K562 (cell line): ENCODE measurements around the gene SOD1. TPM values are rescaled to one million over a fixed set of nuclear protein-coding genes. Genes with fewer than 3 reads are reported as not detected.

Source experiments
- CCAR2 ChIP-seq: fragments of 200-400 bp; formaldehyde crosslinking; IDR thresholded peaks from 2 replicates; pipeline ENCODE4 v1.6.1; 2017; ENCODE audit warnings: mild to moderate bottlenecking, low read depth, low read length
- FOXA3 ChIP-seq, 2 experiments: fragments of 450-650 bp in 1 of 2; sonication (generic) in 1 of 2; formaldehyde crosslinking; IDR thresholded peaks in 1 of 2; conservative IDR thresholded peaks in 1 of 2; 2 replicates each; pipeline versions ENCODE4 v1.4.0 to v1.8.0; 2020 to 2022; ENCODE audit warnings: mild to moderate bottlenecking in 2 of 2, missing genetic modification reagents in 1 of 2
- FOXM1 ChIP-seq, 2 experiments: fragments of 450-650 bp in 1 of 2; sonication (generic) in 1 of 2; formaldehyde crosslinking in 1 of 2; IDR thresholded peaks; 2 replicates each; pipeline versions ENCODE4 v1.6.1 to v1.9.0; 2017 to 2022; ENCODE audit warnings: low read depth in 2 of 2, mild to moderate bottlenecking in 2 of 2, missing genetic modification reagents in 1 of 2, moderate library complexity in 1 of 2
- GATAD2A ChIP-seq: fragments of 450-650 bp; IDR thresholded peaks from 2 replicates; pipeline ENCODE4 v1.6.1; 2017
- HDAC2 ChIP-seq: fragments of 450-650 bp; IDR thresholded peaks from 2 replicates; pipeline ENCODE4 v1.6.1; 2016; ENCODE audit warnings: mild to moderate bottlenecking
- HDAC3 ChIP-seq: fragments of 450-650 bp; IDR thresholded peaks from 2 replicates; pipeline ENCODE4 v1.6.1; 2018; ENCODE audit warnings: borderline replicate concordance, mild to moderate bottlenecking, moderate library complexity; ENCODE audit not compliant: partially characterized antibody
- HOXB6 ChIP-seq: fragments of 250-450 bp; sonication (Bioruptor Pico); IDR thresholded peaks from 2 replicates; pipeline ENCODE4 v1.5.1; 2022; ENCODE audit warnings: mild to moderate bottlenecking, borderline replicate concordance
- MYNN ChIP-seq, 2 experiments: sonication (generic); formaldehyde crosslinking in 1 of 2; IDR thresholded peaks; 2 replicates each; pipeline versions ENCODE4 v1.5.0 to v1.6.1; 2016 to 2020; ENCODE audit warnings: antibody characterized with exemption in 1 of 2, missing genetic modification reagents in 1 of 2
- NCOA2 ChIP-seq, 2 experiments: fragments of 450-650 bp; IDR thresholded peaks; 2 replicates each; pipeline ENCODE4 v1.6.1; 2018; ENCODE audit warnings: mild to moderate bottlenecking in 2 of 2, moderate library complexity in 1 of 2; ENCODE audit not compliant: partially characterized antibody in 2 of 2
- NFE2 ChIP-seq: IDR thresholded peaks from 2 replicates; pipeline ENCODE4 v1.6.1; 2014; ENCODE audit warnings: antibody characterized with exemption, low read depth
- POLR2AphosphoS5 ChIP-seq: IDR thresholded peaks from 2 replicates; pipeline ENCODE4 v1.6.1; 2011; ENCODE audit warnings: mild to moderate bottlenecking, low read depth, low read length, moderate library complexity; ENCODE audit not compliant: control insufficient read depth, insufficient read depth
- POLR2G ChIP-seq: fragments of 200-400 bp; formaldehyde crosslinking; IDR thresholded peaks from 2 replicates; pipeline ENCODE4 v1.6.1; 2017; ENCODE audit warnings: low read depth, mild to moderate bottlenecking, antibody characterized with exemption, low read length, moderate library complexity
- SP1 ChIP-seq: sonication (generic); formaldehyde crosslinking; IDR thresholded peaks from 2 replicates; pipeline ENCODE4 v1.8.1; 2022; ENCODE audit warnings: mild to moderate bottlenecking, missing genetic modification reagents
- TOE1 ChIP-seq, 2 experiments: fragments of 450-650 bp in 1 of 2; sonication (generic) in 1 of 2; formaldehyde crosslinking in 1 of 2; IDR thresholded peaks; 2 replicates each; pipeline versions ENCODE4 v1.7.1 to v1.8.0; 2016 to 2022; ENCODE audit warnings: borderline replicate concordance in 2 of 2, mild to moderate bottlenecking in 2 of 2, antibody characterized with exemption in 1 of 2, inconsistent platforms in 1 of 2, low read depth in 1 of 2, missing genetic modification reagents in 1 of 2, moderate library complexity in 1 of 2
- UBTF ChIP-seq, 2 experiments: IDR thresholded peaks; 2 replicates each; pipeline ENCODE4 v1.6.1; 2012; ENCODE audit warnings: improper control_type of control experiment in 2 of 2, low read depth in 2 of 2, low read length in 2 of 2, borderline replicate concordance in 1 of 2
- ZEB2 ChIP-seq: fragments of 450-650 bp; IDR thresholded peaks from 2 replicates; pipeline ENCODE4 v1.6.1; 2016
- ZNF274 ChIP-seq: IDR thresholded peaks from 2 replicates; pipeline ENCODE4 v1.6.1; 2011; ENCODE audit warnings: low read depth, mild to moderate bottlenecking, low read length, moderate library complexity, borderline replicate concordance
- ZNF77 ChIP-seq: fragments of 250-450 bp; sonication (Bioruptor Pico); IDR thresholded peaks from 2 replicates; pipeline ENCODE4 v1.5.0; 2020
- ZNF79 ChIP-seq: fragments of 250-450 bp; sonication (Bioruptor Pico); IDR thresholded peaks from 2 replicates; pipeline ENCODE4 v1.4.0; 2020; ENCODE audit warnings: low read depth, mild to moderate bottlenecking, moderate library complexity
- ZSCAN32 ChIP-seq: fragments of 450-650 bp; formaldehyde crosslinking; IDR thresholded peaks from 2 replicates; pipeline ENCODE4 v1.4.0; 2020; ENCODE audit warnings: mild to moderate bottlenecking, moderate library complexity
- polyA plus RNA-seq, 8 experiments: library from polyadenylated mRNA; depleted of rRNA in 4 of 8; stranded (reverse) in 5 of 8; unstranded in 3 of 8; fragments of >200 nt; fragmentation: Nextera tagmentation in 2 of 8; fragmentation: Illumina TruSeq in 1 of 8; extraction: Ambion mirVana in 2 of 8; extraction: Trizol in 1 of 8; gene quantifications; 2 replicates each; pipeline versions ENCODE4 v1.2.1 to v1.2.3, GENCODE V29; 2011 to 2014; ENCODE audit warnings: inconsistent platforms in 1 of 8, missing spikeins in 1 of 8
- total RNA-seq, 7 experiments: library from RNA; depleted of rRNA in 6 of 7; stranded (reverse); fragments of >200 nt in 6 of 7; fragmentation: Illumina TruSeq in 2 of 7; extraction: Trizol in 2 of 7; gene quantifications; 2 replicates each; pipeline versions ENCODE4 v1.2.1 to v1.2.3, GENCODE V29; 2011 to 2021; ENCODE audit warnings: low replicate concordance in 1 of 7
- TF ChIP-seq, protein P1 (sequence below): sonication (generic); formaldehyde crosslinking; IDR thresholded peaks from 2 replicates; pipeline ENCODE4 v1.8.0; 2023; ENCODE audit warnings: mild to moderate bottlenecking, missing genetic modification reagents
- TF ChIP-seq, protein P2 (sequence below): fragments of 250-450 bp; sonication (Bioruptor Pico); IDR thresholded peaks from 2 replicates; pipeline ENCODE4 v1.8.0; 2022; ENCODE audit warnings: inconsistent platforms

The SOD1 gene
- total and polyA plus RNA-seq, 9 of the 15 experiments (the other 6 are each of a cell fraction or from before 2014, with no cell fraction given) = 452 to 1,409 (median 633) TPM

- TF ChIP-seq GATAD2A (no peak), NFE2 (peak; percentile 70), ZEB2 (no peak), CCAR2 (no peak), POLR2G (peak; percentile 100), SP1 (CRISPR knock-in tag) (peak; percentile 94), HDAC2 (0 out of 2 replicates have a peak, but pooled peaks have one; percentile 6), HDAC3 (no peak), MYNN (IDR thresholded peaks at IDR 0.05) (no peak), MYNN (CRISPR knock-in tag; IDR thresholded peaks at IDR 0.05) (no peak), ZNF274 (no peak), ZSCAN32 (CRISPR knock-in tag) (no peak), POLR2AphosphoS5 (peak; percentile 92), FOXA3 (CRISPR knock-in tag; conservative IDR thresholded peaks at IDR 0.05 in 1 of 2, IDR thresholded peaks at IDR 0.05 in 1 of 2) (peak in 1 of 2 experiments; percentile 56; a peak in 2 of 4 replicates), UBTF (IDR thresholded peaks at IDR 0.05; ENCODE audit: borderline replicate concordance in 1 of 2, low read depth in 2 of 2, low read length in 2 of 2) (peak; percentile 48 to 74; a peak in 2 of 4 replicates), TOE1 (IDR thresholded peaks at IDR 0.05; ENCODE audit: borderline replicate concordance) (no peak; the same call in 1 of the 2 replicates), TOE1 (CRISPR knock-in tag; IDR thresholded peaks at IDR 0.05; ENCODE audit: borderline replicate concordance, low read depth) (0 out of 2 replicates have a peak, but pooled peaks have one; percentile 66), HOXB6 (CRISPR knock-in tag) (no peak), ZNF79 (CRISPR knock-in tag) (no peak), ZNF77 (CRISPR knock-in tag) (no peak), FOXM1 (IDR thresholded peaks at IDR 0.05; ENCODE audit: low read depth) (no peak), FOXM1 (CRISPR knock-in tag; IDR thresholded peaks at IDR 0.05; ENCODE audit: low read depth) (peak; percentile 93; the same call in 1 of the 2 replicates), NCOA2 (IDR thresholded peaks at IDR 0.05; ENCODE audit: partially characterized antibody in 2 of 2) (no peak)
- TF ChIP-seq, protein P1, sequence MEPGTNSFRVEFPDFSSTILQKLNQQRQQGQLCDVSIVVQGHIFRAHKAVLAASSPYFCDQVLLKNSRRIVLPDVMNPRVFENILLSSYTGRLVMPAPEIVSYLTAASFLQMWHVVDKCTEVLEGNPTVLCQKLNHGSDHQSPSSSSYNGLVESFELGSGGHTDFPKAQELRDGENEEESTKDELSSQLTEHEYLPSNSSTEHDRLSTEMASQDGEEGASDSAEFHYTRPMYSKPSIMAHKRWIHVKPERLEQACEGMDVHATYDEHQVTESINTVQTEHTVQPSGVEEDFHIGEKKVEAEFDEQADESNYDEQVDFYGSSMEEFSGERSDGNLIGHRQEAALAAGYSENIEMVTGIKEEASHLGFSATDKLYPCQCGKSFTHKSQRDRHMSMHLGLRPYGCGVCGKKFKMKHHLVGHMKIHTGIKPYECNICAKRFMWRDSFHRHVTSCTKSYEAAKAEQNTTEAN (CRISPR knock-in tag) = 0 out of 2 replicates have a peak, but pooled peaks have one; percentile 56
- TF ChIP-seq, protein P2, sequence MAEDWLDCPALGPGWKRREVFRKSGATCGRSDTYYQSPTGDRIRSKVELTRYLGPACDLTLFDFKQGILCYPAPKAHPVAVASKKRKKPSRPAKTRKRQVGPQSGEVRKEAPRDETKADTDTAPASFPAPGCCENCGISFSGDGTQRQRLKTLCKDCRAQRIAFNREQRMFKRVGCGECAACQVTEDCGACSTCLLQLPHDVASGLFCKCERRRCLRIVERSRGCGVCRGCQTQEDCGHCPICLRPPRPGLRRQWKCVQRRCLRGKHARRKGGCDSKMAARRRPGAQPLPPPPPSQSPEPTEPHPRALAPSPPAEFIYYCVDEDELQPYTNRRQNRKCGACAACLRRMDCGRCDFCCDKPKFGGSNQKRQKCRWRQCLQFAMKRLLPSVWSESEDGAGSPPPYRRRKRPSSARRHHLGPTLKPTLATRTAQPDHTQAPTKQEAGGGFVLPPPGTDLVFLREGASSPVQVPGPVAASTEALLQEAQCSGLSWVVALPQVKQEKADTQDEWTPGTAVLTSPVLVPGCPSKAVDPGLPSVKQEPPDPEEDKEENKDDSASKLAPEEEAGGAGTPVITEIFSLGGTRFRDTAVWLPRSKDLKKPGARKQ (CRISPR knock-in tag) = no peak
Observed at GRCh38 chr21:31659536-31660258, at the start of gene SOD1 (continued).
